Uterus (tissue), 4 donors: ENCODE measurements around the gene TSTD2. TPM values are rescaled to one million over a fixed set of nuclear protein-coding genes. Genes with fewer than 3 reads are reported as not detected.
"Not testable (repeated sequence)": the region's sequence is repeated elsewhere in the genome, so short reads cannot be mapped to it uniquely, and the experiment has no call there.

Experiments used
- DNase-seq, 2 donors: peaks; one replicate each; pipeline ENCODE4 v3.0.0-alpha.2; 2019 to 2020
- H3K27ac ChIP-seq, 2 donors: fragments of 200-600 bp; sonication (generic); 1 replicate in 1 of 2; 2 replicates in 1 of 2; pipeline ENCODE4 v1.5.1; 2016 to 2018
- H3K27me3 ChIP-seq, 2 donors: fragments of 200-600 bp; sonication (generic); one replicate each; pipeline ENCODE4 v1.5.1; 2018 to 2019; ENCODE audit warnings: control low read depth in 1 of 2
- H3K36me3 ChIP-seq, 2 donors: fragments of 200-600 bp; sonication (generic); one replicate each; pipeline ENCODE4 v1.5.1; 2019; ENCODE audit warnings: control low read depth in 1 of 2
- H3K4me1 ChIP-seq, 2 donors: fragments of 200-600 bp; sonication (generic); one replicate each; pipeline ENCODE4 v1.5.1; 2018 to 2019; ENCODE audit warnings: control low read depth in 1 of 2
- H3K4me3 ChIP-seq, 2 donors: fragments of 200-600 bp; sonication (generic); 1 replicate in 1 of 2; 2 replicates in 1 of 2; pipeline ENCODE4 v1.5.1; 2018 to 2019; ENCODE audit warnings: mild to moderate bottlenecking in 1 of 2
- H3K9me3 ChIP-seq, 2 donors: fragments of 200-600 bp; sonication (generic); one replicate each; pipeline ENCODE4 v1.5.1; 2019; ENCODE audit warnings: control low read depth in 1 of 2
- POLR2A ChIP-seq, 2 donors: fragments of 450-650 bp; IDR thresholded peaks; one replicate each; pipeline ENCODE4 v1.6.1; 2016; ENCODE audit warnings: antibody characterized with exemption in 2 of 2, mild to moderate bottlenecking in 1 of 2, moderate library complexity in 1 of 2
- intact Hi-C: fragments of 100-400 bp; cut with DNase I; formaldehyde crosslinking; loops from one replicate; pipeline ENCODE4 v1.15.1; 2023; ENCODE audit warnings: low total_unique reads
- total RNA-seq, 4 donors: library from RNA; depleted of rRNA in 3 of 4; stranded (reverse); fragments of >200 nt in 3 of 4; gene quantifications; one replicate each; pipeline versions ENCODE4 v1.1.0 to v1.2.4, GENCODE V29; 2014 to 2023
- TF ChIP-seq, protein P1 (sequence below), 4 experiments: fragments of 200-600 bp in 2 of 4; fragments of 450-650 bp in 2 of 4; sonication (generic) in 2 of 4; IDR thresholded peaks; one replicate each; pipeline ENCODE4 v1.5.1; 2016 to 2019; ENCODE audit warnings: antibody characterized with exemption in 4 of 4, mild to moderate bottlenecking in 2 of 4, moderate library complexity in 1 of 4
- donor health status: DM: yes; HTN: yes; CAD: no.

Gene TSTD2
- total RNA-seq, 4 donors from 2014 or later = 9.0 to 35.8 (median 28.2) TPM

GRCh38 chr9:97594381-97594921, 38.7 kb downstream of the TSTD2 start:
- no peak for TF ChIP-seq POLR2A (IDR thresholded peaks at IDR 0.05)
- TF ChIP-seq, protein P1, sequence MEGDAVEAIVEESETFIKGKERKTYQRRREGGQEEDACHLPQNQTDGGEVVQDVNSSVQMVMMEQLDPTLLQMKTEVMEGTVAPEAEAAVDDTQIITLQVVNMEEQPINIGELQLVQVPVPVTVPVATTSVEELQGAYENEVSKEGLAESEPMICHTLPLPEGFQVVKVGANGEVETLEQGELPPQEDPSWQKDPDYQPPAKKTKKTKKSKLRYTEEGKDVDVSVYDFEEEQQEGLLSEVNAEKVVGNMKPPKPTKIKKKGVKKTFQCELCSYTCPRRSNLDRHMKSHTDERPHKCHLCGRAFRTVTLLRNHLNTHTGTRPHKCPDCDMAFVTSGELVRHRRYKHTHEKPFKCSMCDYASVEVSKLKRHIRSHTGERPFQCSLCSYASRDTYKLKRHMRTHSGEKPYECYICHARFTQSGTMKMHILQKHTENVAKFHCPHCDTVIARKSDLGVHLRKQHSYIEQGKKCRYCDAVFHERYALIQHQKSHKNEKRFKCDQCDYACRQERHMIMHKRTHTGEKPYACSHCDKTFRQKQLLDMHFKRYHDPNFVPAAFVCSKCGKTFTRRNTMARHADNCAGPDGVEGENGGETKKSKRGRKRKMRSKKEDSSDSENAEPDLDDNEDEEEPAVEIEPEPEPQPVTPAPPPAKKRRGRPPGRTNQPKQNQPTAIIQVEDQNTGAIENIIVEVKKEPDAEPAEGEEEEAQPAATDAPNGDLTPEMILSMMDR (IDR thresholded peaks at IDR 0.05) = no peak
- H3K27ac ChIP-seq = peak overlapping the region; percentile 58 to 81

DNA sequence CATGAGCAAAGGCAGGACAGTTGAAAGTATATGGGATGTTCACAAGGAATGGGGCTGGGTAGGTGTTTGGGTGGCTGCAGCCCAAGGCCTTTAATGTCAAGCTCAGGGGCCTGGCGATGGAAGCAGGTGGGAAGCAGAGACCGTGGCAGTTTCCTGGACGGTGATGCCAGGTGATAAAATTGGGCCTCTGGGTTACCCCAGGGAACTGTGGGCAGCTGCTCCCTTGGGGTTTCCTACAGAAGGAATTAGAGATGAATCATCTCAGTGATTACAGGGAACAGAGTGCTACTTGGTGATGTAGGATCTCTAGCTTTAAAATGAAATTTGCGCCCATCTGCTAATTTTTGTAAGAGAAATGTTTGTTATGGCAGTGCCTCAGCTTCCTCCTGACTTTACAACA, 39.2 kb downstream of the TSTD2 start:
- H3K4me3 ChIP-seq = no peak overlapping the region
- no peak for DNase-seq
- intact Hi-C loops = no loop called here
- no peak for TF ChIP-seq POLR2A (IDR thresholded peaks at IDR 0.05)
- TF ChIP-seq, protein P1 (IDR thresholded peaks at IDR 0.05) = no peak
- no peaks in the 10 kb centered on the region for H3K36me3 ChIP-seq
- peaks cover 0 to 6% of the 10 kb centered on the region in 2 donors for H3K4me1 ChIP-seq
- no peaks in the 10 kb centered on the region for H3K27me3 ChIP-seq
- no peaks in the 10 kb centered on the region for H3K9me3 ChIP-seq
- peak overlapping the region; percentile 58 to 81 for H3K27ac ChIP-seq

More at GRCh38 chr9:97594381-97594921, 38.7 kb downstream of the TSTD2 start:
- Histone ChIP-seq H3K4me3 (no peak overlapping the region), H3K27me3 (no peaks in the 10 kb centered on the region), H3K4me1 (peaks cover 0 to 6% of the 10 kb centered on the region in 2 donors), H3K9me3 (no peaks in the 10 kb centered on the region), H3K36me3 (no peaks in the 10 kb centered on the region)
- peak in 1 of 2 donors; percentile 29 for DNase-seq
- intact Hi-C loops = no loop called here

DNA sequence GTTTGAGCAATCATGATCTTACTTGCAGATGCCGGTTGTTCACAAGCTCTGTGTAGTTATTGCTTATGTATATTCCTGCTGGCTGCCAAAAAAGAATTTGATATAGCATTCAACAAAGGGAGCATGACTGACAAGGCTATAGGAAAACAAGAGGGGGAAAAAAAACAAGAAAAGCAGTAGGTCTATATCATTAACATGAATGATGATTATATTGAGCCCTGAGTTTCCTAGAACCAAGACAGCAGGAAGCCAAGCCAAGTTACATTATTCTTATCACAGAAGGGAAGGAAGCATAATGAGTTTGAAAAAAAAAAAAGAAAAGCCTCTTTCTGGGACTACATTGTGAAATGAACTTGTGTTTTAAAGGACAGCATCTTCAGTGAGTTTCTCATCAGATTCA, 41.0 kb downstream of the TSTD2 start:
- Histone ChIP-seq H3K27ac (peak overlapping the region in 1 of 2 donors; percentile 21), H3K27me3 (no peaks in the 10 kb centered on the region), H3K36me3 (no peaks in the 10 kb centered on the region), H3K4me1 (peaks cover 0 to 6% of the 10 kb centered on the region in 2 donors), H3K9me3 (no peaks in the 10 kb centered on the region), H3K4me3 (no peak overlapping the region)
- TF ChIP-seq POLR2A (IDR thresholded peaks at IDR 0.05) = no peak
- TF ChIP-seq, protein P1 (IDR thresholded peaks at IDR 0.05) = no peak
- intact Hi-C loops = no loop called here
- DNase-seq = no peak

- DNase-seq = no peak
- peaks cover 0 to 5% of the 10 kb centered on the region in 2 donors for H3K4me1 ChIP-seq
- no peak overlapping the region for H3K27ac ChIP-seq
- no peaks in the 10 kb centered on the region for H3K36me3 ChIP-seq
- H3K9me3 ChIP-seq = no peaks in the 10 kb centered on the region
- intact Hi-C loops = no loop called here
- TF ChIP-seq, protein P1 (IDR thresholded peaks at IDR 0.05) = no peak
- TF ChIP-seq POLR2A (IDR thresholded peaks at IDR 0.05) = no peak
- no peak overlapping the region for H3K4me3 ChIP-seq
- H3K27me3 ChIP-seq = no peaks in the 10 kb centered on the region
Observed at GRCh38 chr9:97591535-97591934, 41.6 kb downstream of the TSTD2 start.

GRCh38 chr9:97586909-97587308, 46.3 kb downstream of the TSTD2 start:
- H3K27ac ChIP-seq, intact Hi-C loops, H3K4me1 ChIP-seq, H3K4me3 ChIP-seq, H3K9me3 ChIP-seq, H3K27me3 ChIP-seq, H3K36me3 ChIP-seq, DNase-seq: not testable (repeated sequence)

GRCh38 chr9:97584778-97585177, 48.4 kb downstream of the TSTD2 start:
- H3K4me3 ChIP-seq, H3K9me3 ChIP-seq, DNase-seq, H3K36me3 ChIP-seq, H3K27ac ChIP-seq, H3K4me1 ChIP-seq, intact Hi-C loops, H3K27me3 ChIP-seq: not testable (repeated sequence)

GRCh38 chr9:97581590-97581989, 51.6 kb downstream of the TSTD2 start:
- H3K4me3 ChIP-seq, H3K27ac ChIP-seq, intact Hi-C loops, H3K4me1 ChIP-seq, H3K36me3 ChIP-seq, DNase-seq, H3K27me3 ChIP-seq, H3K9me3 ChIP-seq: not testable (repeated sequence)
